ENCODE results near the gene ACSF3. TPM values are rescaled to one million over a fixed set of nuclear protein-coding genes. Genes with fewer than 3 reads are reported as not detected.

The ACSF3 gene
- total and polyA plus RNA-seq, 2 of the 4 experiments (the other 2 are of a cell fraction), result 9.5 to 14.2 TPM

DNA sequence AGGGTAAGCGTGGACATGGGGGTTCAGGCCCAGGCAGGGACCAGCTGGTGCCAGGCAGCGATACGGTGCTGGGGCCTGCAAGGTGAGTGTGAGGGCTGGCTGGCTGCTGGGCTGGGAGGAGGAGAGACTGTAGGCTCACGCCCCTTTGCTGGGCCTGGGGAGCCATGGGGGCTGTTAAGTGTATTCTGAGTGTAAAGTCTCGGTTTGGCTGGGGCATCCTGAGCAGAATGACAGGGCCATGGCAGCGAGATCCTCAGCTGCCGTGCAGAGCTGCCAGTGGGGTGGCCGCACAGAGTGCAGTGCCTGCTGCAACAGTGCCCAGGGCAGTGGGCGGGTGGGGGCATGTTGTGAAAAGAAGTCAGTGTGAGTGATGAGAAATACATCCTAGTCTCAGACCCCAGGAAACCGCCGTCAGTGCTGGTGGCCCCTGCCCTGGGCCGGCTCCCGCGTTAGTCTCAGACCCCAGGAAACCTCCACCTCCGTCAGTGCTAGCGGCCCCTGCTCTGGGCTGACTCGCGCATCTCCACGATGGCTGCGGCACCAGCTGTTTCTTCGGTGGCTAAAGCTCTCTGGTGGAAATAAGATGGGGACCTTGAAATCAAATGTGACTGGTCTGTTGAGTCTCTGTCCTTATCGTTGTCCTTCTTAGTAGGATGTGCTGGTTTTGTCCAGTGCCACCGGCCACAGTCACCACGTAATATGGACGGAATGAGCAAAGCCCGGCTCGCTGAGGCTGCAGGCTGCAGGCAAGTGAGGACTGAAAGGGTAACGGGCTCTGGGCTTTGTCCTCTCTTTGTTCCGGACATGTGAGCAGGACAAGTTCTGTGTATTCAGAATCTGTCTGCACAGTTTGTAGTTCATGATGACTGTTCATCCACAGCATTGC lies 22.9 kb downstream of the ACSF3 start:
- no peak overlapping the region for H3K14ac ChIP-seq (replicated peaks; ENCODE audit: low read depth, low read length)
- BruUV-seq (replicated peaks), result no TSS peak
- no peak overlapping the region for H3K18ac ChIP-seq (ENCODE audit: low read depth, low read length)
- no peak overlapping the region for H2BK5ac ChIP-seq (ENCODE audit: low read depth, low read length, poor library complexity, severe bottlenecking)
- H4K8ac ChIP-seq (ENCODE audit: low read depth in 2 of 2, low read length in 2 of 2), result no peak overlapping the region
- H3K79me1 ChIP-seq (ENCODE audit: low read depth in 1 of 2, low read length in 2 of 2), result peaks cover 0 to 2% of the 10 kb centered on the region in 2 experiments; a peak in 2 of 4 replicates
- POLR2A ChIA-PET (ENCODE audit: unreplicated experiment), result no interaction called here
- no peak overlapping the region for H2AFZ ChIP-seq (replicated peaks; ENCODE audit: low read length, poor library complexity)
- no peak overlapping the region for H3K9ac ChIP-seq (ENCODE audit: low read depth, low read length)
- H3K23ac ChIP-seq (ENCODE audit: low read depth, low read length), result no peak overlapping the region
- CTCF ChIA-PET, result no interaction called here
- no peak overlapping the region for H4K5ac ChIP-seq (ENCODE audit: low read depth, low read length)
- no peak overlapping the region for H2AK9ac ChIP-seq (replicated peaks; ENCODE audit: low read depth, low read length, poor library complexity)
- H3K4me2 ChIP-seq (ENCODE audit: low read depth, low read length), result no peak overlapping the region
- H3K27me3 ChIP-seq (ENCODE audit: control insufficient read depth, insufficient read depth, low read length), result no peaks in the 10 kb centered on the region
- intact Hi-C loops (cut with micrococcal nuclease) (no loop called here), dilution Hi-C loops (cut with HindIII; ENCODE audit: low sequenced_read_pairs, unreplicated experiment) (no loop called here), in situ Hi-C loops (cut with MboI; ENCODE audit: low sequenced_read_pairs) (no loop called here)
- H4K20me1 ChIP-seq (ENCODE audit: insufficient read depth, low read length), result no peaks in the 10 kb centered on the region; the same call in 1 of the 2 replicates
- peaks cover 64% of the 10 kb centered on the region for H3K36me3 ChIP-seq (ENCODE audit: control insufficient read depth, insufficient read depth, low read length)
- DNase-seq, result no peak
- no peak overlapping the region for H4K91ac ChIP-seq (ENCODE audit: insufficient read depth, low read depth, low read length)
- 89% methylated on average over 17 of the region's 29 CpGs; no CpG with 5 or more reads in 1 of the 2 experiments for WGBS, 2 experiments (ENCODE audit: extremely low coverage in 2 of 2, insufficient read length in 1 of 2)
- H3K56ac ChIP-seq (ENCODE audit: extremely low read depth, insufficient read depth, low read length), result no peak overlapping the region
- no peaks in the 10 kb centered on the region for H3K9me3 ChIP-seq (ENCODE audit: control insufficient read depth, insufficient read depth, low read length)
- TF ChIP-seq BHLHE40 (IDR thresholded peaks at IDR 0.05; ENCODE audit: low read depth, low read length) (no peak), FOS (IDR thresholded peaks at IDR 0.05; ENCODE audit: low read depth, low read length) (no peak), RFX5 (IDR thresholded peaks at IDR 0.05; ENCODE audit: low read depth, low read length) (no peak), CEBPB (IDR thresholded peaks at IDR 0.05; ENCODE audit: low read depth, low read length) (no peak), SMC3 (IDR thresholded peaks at IDR 0.05; ENCODE audit: low read depth, low read length) (no peak), RCOR1 (IDR thresholded peaks at IDR 0.05; ENCODE audit: insufficient replicate concordance, low read length) (no peak), CHD1 (IDR thresholded peaks at IDR 0.05; ENCODE audit: low read depth, low read length) (no peak), MAFK (IDR thresholded peaks at IDR 0.05; ENCODE audit: low read depth, low read length) (no peak), RAD21 (IDR thresholded peaks at IDR 0.05; ENCODE audit: low read length) (no peak), MXI1 (IDR thresholded peaks at IDR 0.05; ENCODE audit: borderline replicate concordance, low read depth, low read length) (no peak), NFE2L2 (IDR thresholded peaks at IDR 0.05; ENCODE audit: low read depth, low read length) (no peak), POLR2A (IDR thresholded peaks at IDR 0.05; ENCODE audit: low read depth, low read length) (no peak)
- TF ChIP-seq, protein P1, sequence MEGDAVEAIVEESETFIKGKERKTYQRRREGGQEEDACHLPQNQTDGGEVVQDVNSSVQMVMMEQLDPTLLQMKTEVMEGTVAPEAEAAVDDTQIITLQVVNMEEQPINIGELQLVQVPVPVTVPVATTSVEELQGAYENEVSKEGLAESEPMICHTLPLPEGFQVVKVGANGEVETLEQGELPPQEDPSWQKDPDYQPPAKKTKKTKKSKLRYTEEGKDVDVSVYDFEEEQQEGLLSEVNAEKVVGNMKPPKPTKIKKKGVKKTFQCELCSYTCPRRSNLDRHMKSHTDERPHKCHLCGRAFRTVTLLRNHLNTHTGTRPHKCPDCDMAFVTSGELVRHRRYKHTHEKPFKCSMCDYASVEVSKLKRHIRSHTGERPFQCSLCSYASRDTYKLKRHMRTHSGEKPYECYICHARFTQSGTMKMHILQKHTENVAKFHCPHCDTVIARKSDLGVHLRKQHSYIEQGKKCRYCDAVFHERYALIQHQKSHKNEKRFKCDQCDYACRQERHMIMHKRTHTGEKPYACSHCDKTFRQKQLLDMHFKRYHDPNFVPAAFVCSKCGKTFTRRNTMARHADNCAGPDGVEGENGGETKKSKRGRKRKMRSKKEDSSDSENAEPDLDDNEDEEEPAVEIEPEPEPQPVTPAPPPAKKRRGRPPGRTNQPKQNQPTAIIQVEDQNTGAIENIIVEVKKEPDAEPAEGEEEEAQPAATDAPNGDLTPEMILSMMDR (conservative IDR thresholded peaks at IDR 0.05; ENCODE audit: low read depth, low read length), result no peak
- TF ChIP-seq, protein P2, sequence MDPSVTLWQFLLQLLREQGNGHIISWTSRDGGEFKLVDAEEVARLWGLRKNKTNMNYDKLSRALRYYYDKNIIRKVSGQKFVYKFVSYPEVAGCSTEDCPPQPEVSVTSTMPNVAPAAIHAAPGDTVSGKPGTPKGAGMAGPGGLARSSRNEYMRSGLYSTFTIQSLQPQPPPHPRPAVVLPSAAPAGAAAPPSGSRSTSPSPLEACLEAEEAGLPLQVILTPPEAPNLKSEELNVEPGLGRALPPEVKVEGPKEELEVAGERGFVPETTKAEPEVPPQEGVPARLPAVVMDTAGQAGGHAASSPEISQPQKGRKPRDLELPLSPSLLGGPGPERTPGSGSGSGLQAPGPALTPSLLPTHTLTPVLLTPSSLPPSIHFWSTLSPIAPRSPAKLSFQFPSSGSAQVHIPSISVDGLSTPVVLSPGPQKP (IDR thresholded peaks at IDR 0.05; ENCODE audit: borderline replicate concordance, low read depth, low read length), result no peak
- TF ChIP-seq, protein P3, sequence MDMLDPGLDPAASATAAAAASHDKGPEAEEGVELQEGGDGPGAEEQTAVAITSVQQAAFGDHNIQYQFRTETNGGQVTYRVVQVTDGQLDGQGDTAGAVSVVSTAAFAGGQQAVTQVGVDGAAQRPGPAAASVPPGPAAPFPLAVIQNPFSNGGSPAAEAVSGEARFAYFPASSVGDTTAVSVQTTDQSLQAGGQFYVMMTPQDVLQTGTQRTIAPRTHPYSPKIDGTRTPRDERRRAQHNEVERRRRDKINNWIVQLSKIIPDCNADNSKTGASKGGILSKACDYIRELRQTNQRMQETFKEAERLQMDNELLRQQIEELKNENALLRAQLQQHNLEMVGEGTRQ (IDR thresholded peaks at IDR 0.05; ENCODE audit: low read depth, low read length), result no peak
- H2BK120ac ChIP-seq (ENCODE audit: low read depth, low read length), result no peak overlapping the region
- ATAC-seq (ENCODE audit: low read depth), result no peak
- no peaks in the 10 kb centered on the region for H3K4me1 ChIP-seq (ENCODE audit: control insufficient read depth, insufficient read depth, low read length)
- no peak overlapping the region for H3K27ac ChIP-seq (ENCODE audit: insufficient read depth, low read length)
- H2BK15ac ChIP-seq (ENCODE audit: low read depth, low read length), result no peak overlapping the region
- peaks cover 6% of the 10 kb centered on the region; the same call in 1 of the 2 replicates for H3K9me1 ChIP-seq (ENCODE audit: insufficient read depth, low read length)
- no peak overlapping the region for H3K4ac ChIP-seq (ENCODE audit: low read depth, low read length)
- no peak overlapping the region for H2AK5ac ChIP-seq (ENCODE audit: low read depth, low read length)
- H2BK20ac ChIP-seq (ENCODE audit: low read depth, low read length), result no peak overlapping the region
- H3K4me3 ChIP-seq (ENCODE audit: insufficient read depth, low read depth, low read length), result no peak overlapping the region
